ENCODE data around the gene EFCAB12.

- TF ChIP-seq CTCF (IDR thresholded peaks at IDR 0.05): no peak
- no peak for TF ChIP-seq POLR2AphosphoS5 (IDR thresholded peaks at IDR 0.05)
Observed at GRCh38 chr3:129463716-129464115, 35.3 kb upstream of the EFCAB12 start.
